SK-N-SH treated with all-trans-retinoic acid at 6 μM for 48 hours (cell line): ENCODE data around the gene TCP11L2.

Source experiments
- ATAC-seq: fragments of 200-7000 bp; cut with Tn5 transposase; 3 replicates; pipeline ENCODE4 v1.9.1; 2020; ENCODE audit warnings: mild to moderate bottlenecking, moderate library complexity
- ARNTL ChIP-seq: fragments of 450-650 bp; formaldehyde crosslinking; IDR thresholded peaks from 2 replicates; pipeline ENCODE4 v1.5.0; 2020; ENCODE audit warnings: low read depth, mild to moderate bottlenecking, moderate library complexity, borderline replicate concordance
- CSDC2 ChIP-seq: fragments of 250-450 bp; sonication (Bioruptor Pico); IDR thresholded peaks from 2 replicates; pipeline ENCODE4 v1.5.0; 2020; ENCODE audit warnings: mild to moderate bottlenecking, moderate library complexity
- ESRRG ChIP-seq: fragments of 250-450 bp; sonication (Bioruptor Pico); IDR thresholded peaks from 2 replicates; pipeline ENCODE4 v1.6.1; 2021; ENCODE audit warnings: mild to moderate bottlenecking
- GLIS3 ChIP-seq: fragments of 250-450 bp; sonication (Bioruptor Pico); IDR thresholded peaks from 2 replicates; pipeline ENCODE4 v1.5.0; 2020; ENCODE audit warnings: mild to moderate bottlenecking, moderate library complexity
- ISL1 ChIP-seq: fragments of 250-450 bp; sonication (Bioruptor Pico); IDR thresholded peaks from 2 replicates; pipeline ENCODE4 v2.1.2; 2022; ENCODE audit warnings: mild to moderate bottlenecking, moderate library complexity
- OSR1 ChIP-seq: fragments of 250-450 bp; sonication (Bioruptor Pico); IDR thresholded peaks from 2 replicates; pipeline ENCODE4 v1.8.0; 2022; ENCODE audit warnings: moderate library complexity, mild to moderate bottlenecking, inconsistent platforms
- PPARA ChIP-seq: fragments of 250-450 bp; sonication (Bioruptor Pico); IDR thresholded peaks from 2 replicates; pipeline ENCODE4 v1.5.0; 2020; ENCODE audit warnings: mild to moderate bottlenecking, borderline replicate concordance
- RARB ChIP-seq: fragments of 250-450 bp; sonication (Bioruptor Pico); IDR thresholded peaks from 2 replicates; pipeline ENCODE4 v1.8.0; 2021; ENCODE audit warnings: mild to moderate bottlenecking, moderate library complexity
- SNAI2 ChIP-seq: fragments of 250-450 bp; sonication (Bioruptor Pico); IDR thresholded peaks from 2 replicates; pipeline ENCODE4 v1.5.0; 2020; ENCODE audit warnings: mild to moderate bottlenecking, moderate library complexity
- TOX ChIP-seq: fragments of 250-450 bp; sonication (Bioruptor Pico); IDR thresholded peaks from 2 replicates; pipeline ENCODE4 v1.8.0; 2021; ENCODE audit warnings: mild to moderate bottlenecking, moderate library complexity, borderline replicate concordance
- ZFP3 ChIP-seq: fragments of 250-450 bp; sonication (Bioruptor Pico); IDR thresholded peaks from 2 replicates; pipeline ENCODE4 v1.5.0; 2020; ENCODE audit warnings: mild to moderate bottlenecking, moderate library complexity
- ZFP30 ChIP-seq: fragments of 450-650 bp; formaldehyde crosslinking; IDR thresholded peaks from 2 replicates; pipeline ENCODE4 v1.5.0; 2022; ENCODE audit warnings: mild to moderate bottlenecking, moderate library complexity
- ZNF565 ChIP-seq: fragments of 450-650 bp; formaldehyde crosslinking; conservative IDR thresholded peaks from 2 replicates; pipeline ENCODE4 v1.5.0; 2020; ENCODE audit warnings: low read depth, mild to moderate bottlenecking, moderate library complexity
- ZNF8 ChIP-seq: fragments of 450-650 bp; formaldehyde crosslinking; IDR thresholded peaks from 2 replicates; pipeline ENCODE4 v1.5.0; 2020; ENCODE audit warnings: mild to moderate bottlenecking, moderate library complexity
- TF ChIP-seq, protein P1 (sequence below): fragments of 250-450 bp; sonication (Bioruptor Pico); IDR thresholded peaks from 2 replicates; pipeline ENCODE4 v1.8.0; 2021; ENCODE audit warnings: low read depth, mild to moderate bottlenecking, moderate library complexity, borderline replicate concordance
- TF ChIP-seq, protein P2 (sequence below): fragments of 250-450 bp; sonication (Bioruptor Pico); IDR thresholded peaks from 2 replicates; pipeline ENCODE4 v1.5.0; 2020; ENCODE audit warnings: mild to moderate bottlenecking, moderate library complexity
- TF ChIP-seq, protein P3 (sequence below): fragments of 250-450 bp; sonication (Bioruptor Pico); IDR thresholded peaks from 2 replicates; pipeline ENCODE4 v1.5.1; 2020; ENCODE audit warnings: low read depth, mild to moderate bottlenecking, moderate library complexity
- TF ChIP-seq, protein P4 (sequence below): fragments of 250-450 bp; sonication (Bioruptor Pico); IDR thresholded peaks from 2 replicates; pipeline ENCODE4 v1.5.1; 2021; ENCODE audit warnings: mild to moderate bottlenecking, moderate library complexity

TCP11L2 gene

DNA sequence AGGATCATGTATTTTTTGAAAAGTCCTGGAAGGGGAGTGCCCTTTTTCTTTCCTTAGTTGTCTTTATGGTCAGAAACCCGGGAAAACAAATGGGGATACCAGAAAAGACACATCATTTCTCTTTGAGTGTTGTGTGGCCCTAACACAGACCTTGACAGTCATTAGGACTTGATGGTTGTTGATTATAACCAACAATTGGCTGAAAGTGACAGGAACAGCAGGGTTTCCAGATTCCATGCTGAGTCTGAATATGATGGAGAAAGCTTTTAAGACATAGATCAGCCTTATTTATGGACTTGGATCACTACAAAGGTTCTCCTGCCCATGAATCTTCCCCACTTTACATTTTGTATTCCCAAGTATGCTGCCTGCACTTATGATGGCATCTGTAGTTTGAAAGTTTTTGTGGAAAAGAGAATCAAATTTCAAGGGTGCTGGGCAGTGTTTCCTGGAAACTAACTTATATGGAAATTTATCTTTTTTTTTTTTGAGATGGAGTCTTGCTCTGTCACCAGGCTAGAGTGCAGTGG lies 85.4 kb downstream of the TCP11L2 start:
- TF ChIP-seq ZFP3 (CRISPR knock-in tag) = no peak
- TF ChIP-seq, protein P1, sequence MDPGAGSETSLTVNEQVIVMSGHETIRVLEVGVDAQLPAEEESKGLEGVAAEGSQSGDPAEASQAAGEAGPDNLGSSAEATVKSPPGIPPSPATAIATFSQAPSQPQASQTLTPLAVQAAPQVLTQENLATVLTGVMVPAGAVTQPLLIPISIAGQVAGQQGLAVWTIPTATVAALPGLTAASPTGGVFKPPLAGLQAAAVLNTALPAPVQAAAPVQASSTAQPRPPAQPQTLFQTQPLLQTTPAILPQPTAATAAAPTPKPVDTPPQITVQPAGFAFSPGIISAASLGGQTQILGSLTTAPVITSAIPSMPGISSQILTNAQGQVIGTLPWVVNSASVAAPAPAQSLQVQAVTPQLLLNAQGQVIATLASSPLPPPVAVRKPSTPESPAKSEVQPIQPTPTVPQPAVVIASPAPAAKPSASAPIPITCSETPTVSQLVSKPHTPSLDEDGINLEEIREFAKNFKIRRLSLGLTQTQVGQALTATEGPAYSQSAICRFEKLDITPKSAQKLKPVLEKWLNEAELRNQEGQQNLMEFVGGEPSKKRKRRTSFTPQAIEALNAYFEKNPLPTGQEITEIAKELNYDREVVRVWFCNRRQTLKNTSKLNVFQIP (CRISPR knock-in tag) = no peak
- TF ChIP-seq GLIS3 = no peak
- TF ChIP-seq ISL1 (CRISPR knock-in tag) = no peak
- no peak for TF ChIP-seq ZNF8 (CRISPR knock-in tag)
- TF ChIP-seq, protein P2, sequence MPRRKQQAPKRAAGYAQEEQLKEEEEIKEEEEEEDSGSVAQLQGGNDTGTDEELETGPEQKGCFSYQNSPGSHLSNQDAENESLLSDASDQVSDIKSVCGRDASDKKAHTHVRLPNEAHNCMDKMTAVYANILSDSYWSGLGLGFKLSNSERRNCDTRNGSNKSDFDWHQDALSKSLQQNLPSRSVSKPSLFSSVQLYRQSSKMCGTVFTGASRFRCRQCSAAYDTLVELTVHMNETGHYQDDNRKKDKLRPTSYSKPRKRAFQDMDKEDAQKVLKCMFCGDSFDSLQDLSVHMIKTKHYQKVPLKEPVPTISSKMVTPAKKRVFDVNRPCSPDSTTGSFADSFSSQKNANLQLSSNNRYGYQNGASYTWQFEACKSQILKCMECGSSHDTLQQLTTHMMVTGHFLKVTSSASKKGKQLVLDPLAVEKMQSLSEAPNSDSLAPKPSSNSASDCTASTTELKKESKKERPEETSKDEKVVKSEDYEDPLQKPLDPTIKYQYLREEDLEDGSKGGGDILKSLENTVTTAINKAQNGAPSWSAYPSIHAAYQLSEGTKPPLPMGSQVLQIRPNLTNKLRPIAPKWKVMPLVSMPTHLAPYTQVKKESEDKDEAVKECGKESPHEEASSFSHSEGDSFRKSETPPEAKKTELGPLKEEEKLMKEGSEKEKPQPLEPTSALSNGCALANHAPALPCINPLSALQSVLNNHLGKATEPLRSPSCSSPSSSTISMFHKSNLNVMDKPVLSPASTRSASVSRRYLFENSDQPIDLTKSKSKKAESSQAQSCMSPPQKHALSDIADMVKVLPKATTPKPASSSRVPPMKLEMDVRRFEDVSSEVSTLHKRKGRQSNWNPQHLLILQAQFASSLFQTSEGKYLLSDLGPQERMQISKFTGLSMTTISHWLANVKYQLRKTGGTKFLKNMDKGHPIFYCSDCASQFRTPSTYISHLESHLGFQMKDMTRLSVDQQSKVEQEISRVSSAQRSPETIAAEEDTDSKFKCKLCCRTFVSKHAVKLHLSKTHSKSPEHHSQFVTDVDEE (CRISPR knock-in tag) = no peak
- TF ChIP-seq, protein P3, sequence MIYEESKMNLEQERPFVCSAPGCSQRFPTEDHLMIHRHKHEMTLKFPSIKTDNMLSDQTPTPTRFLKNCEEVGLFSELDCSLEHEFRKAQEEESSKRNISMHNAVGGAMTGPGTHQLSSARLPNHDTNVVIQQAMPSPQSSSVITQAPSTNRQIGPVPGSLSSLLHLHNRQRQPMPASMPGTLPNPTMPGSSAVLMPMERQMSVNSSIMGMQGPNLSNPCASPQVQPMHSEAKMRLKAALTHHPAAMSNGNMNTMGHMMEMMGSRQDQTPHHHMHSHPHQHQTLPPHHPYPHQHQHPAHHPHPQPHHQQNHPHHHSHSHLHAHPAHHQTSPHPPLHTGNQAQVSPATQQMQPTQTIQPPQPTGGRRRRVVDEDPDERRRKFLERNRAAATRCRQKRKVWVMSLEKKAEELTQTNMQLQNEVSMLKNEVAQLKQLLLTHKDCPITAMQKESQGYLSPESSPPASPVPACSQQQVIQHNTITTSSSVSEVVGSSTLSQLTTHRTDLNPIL (CRISPR knock-in tag) = no peak
- TF ChIP-seq, all 23 proteins: peak for 0
- ATAC-seq = no peak

DNA sequence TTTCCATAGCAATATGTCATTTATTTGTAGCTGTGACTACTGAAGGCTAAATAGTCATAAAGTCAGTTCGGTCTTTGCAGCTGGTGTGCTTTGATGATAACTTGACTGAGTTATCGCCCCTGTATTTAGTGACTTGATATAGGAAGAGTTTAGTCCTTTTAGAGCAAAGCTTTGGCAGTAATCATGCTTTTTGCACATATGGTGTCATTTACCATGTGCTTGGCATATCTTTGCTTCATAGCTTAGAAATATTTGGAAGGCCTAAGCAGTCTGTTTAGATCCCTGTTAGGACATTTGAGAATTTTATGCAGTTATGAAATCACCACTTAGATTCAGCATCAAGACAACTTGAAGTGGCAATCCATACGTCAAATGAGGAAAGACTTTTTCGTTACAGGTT lies 86.6 kb downstream of the TCP11L2 start:
- ATAC-seq = no peak
- TF ChIP-seq ZNF8 (CRISPR knock-in tag) = no peak
- TF ChIP-seq, protein P3 (CRISPR knock-in tag) = no peak
- no peak for TF ChIP-seq ZFP30 (CRISPR knock-in tag)
- no peak for TF ChIP-seq ESRRG (CRISPR knock-in tag)
- TF ChIP-seq ZNF565 (CRISPR knock-in tag) = no peak
- no peak for TF ChIP-seq PPARA
- no peak for TF ChIP-seq SNAI2 (CRISPR knock-in tag)
- TF ChIP-seq, protein P1 (CRISPR knock-in tag) = no peak
- TF ChIP-seq ARNTL (CRISPR knock-in tag) = no peak
- no peak for TF ChIP-seq RARB (CRISPR knock-in tag)
- TF ChIP-seq GLIS3 = no peak
- no peak for TF ChIP-seq OSR1 (CRISPR knock-in tag)
- TF ChIP-seq, protein P4, sequence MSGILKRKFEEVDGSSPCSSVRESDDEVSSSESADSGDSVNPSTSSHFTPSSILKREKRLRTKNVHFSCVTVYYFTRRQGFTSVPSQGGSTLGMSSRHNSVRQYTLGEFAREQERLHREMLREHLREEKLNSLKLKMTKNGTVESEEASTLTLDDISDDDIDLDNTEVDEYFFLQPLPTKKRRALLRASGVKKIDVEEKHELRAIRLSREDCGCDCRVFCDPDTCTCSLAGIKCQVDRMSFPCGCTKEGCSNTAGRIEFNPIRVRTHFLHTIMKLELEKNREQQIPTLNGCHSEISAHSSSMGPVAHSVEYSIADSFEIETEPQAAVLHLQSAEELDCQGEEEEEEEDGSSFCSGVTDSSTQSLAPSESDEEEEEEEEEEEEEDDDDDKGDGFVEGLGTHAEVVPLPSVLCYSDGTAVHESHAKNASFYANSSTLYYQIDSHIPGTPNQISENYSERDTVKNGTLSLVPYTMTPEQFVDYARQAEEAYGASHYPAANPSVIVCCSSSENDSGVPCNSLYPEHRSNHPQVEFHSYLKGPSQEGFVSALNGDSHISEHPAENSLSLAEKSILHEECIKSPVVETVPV = no peak

DNA sequence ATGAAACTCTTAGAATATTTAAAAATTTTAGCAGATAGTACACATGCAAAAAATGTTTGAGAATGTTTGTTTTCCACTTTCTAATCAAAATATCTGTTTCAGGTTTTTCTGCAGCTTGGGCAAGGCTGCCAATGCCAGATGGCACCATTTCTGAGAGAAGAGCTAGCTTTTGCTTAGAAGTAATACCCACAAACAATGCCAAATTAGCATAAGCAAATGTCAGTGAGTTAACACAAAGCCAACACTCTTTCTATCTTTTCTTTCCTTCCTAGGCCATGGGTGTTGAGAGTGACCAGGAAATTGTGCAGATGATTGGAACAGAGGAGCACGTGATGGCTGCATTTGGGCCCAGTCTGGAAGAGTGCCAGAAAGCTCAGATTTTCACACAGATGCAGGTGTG lies 90.2 kb downstream of the TCP11L2 start:
- no peak for ATAC-seq
- TF ChIP-seq, protein P2 (CRISPR knock-in tag) = no peak
- no peak for TF ChIP-seq RARB (CRISPR knock-in tag)
- TF ChIP-seq CSDC2 (CRISPR knock-in tag) = no peak
- TF ChIP-seq GLIS3 = no peak
- TF ChIP-seq, protein P4 = no peak
- TF ChIP-seq TOX = no peak
- TF ChIP-seq, protein P1 (CRISPR knock-in tag) = no peak
- no peak for TF ChIP-seq ESRRG (CRISPR knock-in tag)
- TF ChIP-seq, protein P3 (CRISPR knock-in tag) = no peak
